Stimulated activated naive B cell treated with anti-CD40 and anti-IgM and Interleukin-4, amounts not matched to agents 10 μg/mL and 1 μg/mL and 100 μg/mL, for 72 hours (primary cell): ENCODE results near the gene PPP1R8.
A peak's percentile ranks its signal among the peaks of the same experiment; 100 is the strongest.

Experiments
- ATAC-seq, 2 donors: fragments of 150-1000 bp; cut with Tn5 transposase; replicated peaks; 2 replicates each; pipeline ENCODE4 v1.10.0; 2021; ENCODE audit warnings: moderate library complexity in 1 of 2
- DNase-seq: peaks from one replicate; pipeline ENCODE4 v3.0.0; 2021
- H3K27ac Mint-ChIP-seq: one replicate; pipeline ENCODE4 v1.8.0; 2022; ENCODE audit warnings: mild to moderate bottlenecking, mixed read lengths
- H3K27me3 Mint-ChIP-seq, 2 donors: one replicate each; pipeline ENCODE4 v1.8.0; 2022; ENCODE audit warnings: mixed read lengths in 2 of 2
- H3K36me3 Mint-ChIP-seq, 2 donors: one replicate each; pipeline ENCODE4 v1.8.0; 2022; ENCODE audit warnings: mixed read lengths in 2 of 2, mild to moderate bottlenecking in 1 of 2
- H3K4me1 Mint-ChIP-seq, 2 donors: one replicate each; pipeline ENCODE4 v1.8.0; 2022; ENCODE audit warnings: mixed read lengths in 2 of 2, mild to moderate bottlenecking in 1 of 2
- H3K4me3 Mint-ChIP-seq, 2 donors: one replicate each; pipeline ENCODE4 v1.8.0; 2022; ENCODE audit warnings: mild to moderate bottlenecking in 2 of 2, mixed read lengths in 2 of 2, moderate library complexity in 1 of 2
- H3K9me3 Mint-ChIP-seq, 2 donors: one replicate each; pipeline ENCODE4 v1.8.0; 2022; ENCODE audit warnings: mixed read lengths in 2 of 2, mild to moderate bottlenecking in 1 of 2

Gene PPP1R8

GRCh38 chr1:27885621-27886352 is 55.2 kb downstream of the PPP1R8 start:
- Mint-ChIP-seq H3K4me1 (peaks cover 58 to 75% of the 10 kb centered on the region in 2 donors), H3K27ac (peak overlapping the region; percentile 97), H3K4me3 (no peak overlapping the region), H3K9me3 (no peaks in the 10 kb centered on the region), H3K27me3 (no peaks in the 10 kb centered on the region), H3K36me3 (peaks cover 64 to 79% of the 10 kb centered on the region in 2 donors)
- DNase-seq: no peak
- ATAC-seq: no peak

GRCh38 chr1:27886353-27886679 is 55.7 kb downstream of the PPP1R8 start:
- ATAC-seq: no peak
- peaks cover 62 to 80% of the 10 kb centered on the region in 2 donors for H3K4me1 Mint-ChIP-seq
- H3K4me3 Mint-ChIP-seq: no peak overlapping the region

GRCh38 chr1:27886744-27887143 is 56.2 kb downstream of the PPP1R8 start:
- no peaks in the 10 kb centered on the region for H3K27me3 Mint-ChIP-seq
- peaks cover 66 to 84% of the 10 kb centered on the region in 2 donors for H3K4me1 Mint-ChIP-seq
- peak overlapping the region in 1 of 2 donors; percentile 53 for H3K4me3 Mint-ChIP-seq
- ATAC-seq (no peak), DNase-seq (no peak)
- H3K36me3 Mint-ChIP-seq: peaks cover 58 to 76% of the 10 kb centered on the region in 2 donors
- H3K27ac Mint-ChIP-seq: peak overlapping the region; percentile 93
- H3K9me3 Mint-ChIP-seq: no peaks in the 10 kb centered on the region

More at GRCh38 chr1:27886353-27886679, 55.7 kb downstream of the PPP1R8 start:
- DNase-seq: no peak
- Mint-ChIP-seq H3K27ac (no peak overlapping the region), H3K27me3 (no peaks in the 10 kb centered on the region), H3K9me3 (no peaks in the 10 kb centered on the region), H3K36me3 (peaks cover 61 to 79% of the 10 kb centered on the region in 2 donors)

- Mint-ChIP-seq H3K4me1 (peaks cover 70 to 87% of the 10 kb centered on the region in 2 donors), H3K27me3 (no peaks in the 10 kb centered on the region), H3K4me3 (peak overlapping the region; percentile 53 to 69), H3K27ac (peak overlapping the region; percentile 93), H3K36me3 (peaks cover 54 to 76% of the 10 kb centered on the region in 2 donors), H3K9me3 (no peaks in the 10 kb centered on the region)
- DNase-seq (peak; percentile 31), ATAC-seq (peak; percentile 24 to 37)
Observed at GRCh38 chr1:27887215-27888021, 56.8 kb downstream of the PPP1R8 start.

GRCh38 chr1:27889506-27889905 is 58.9 kb downstream of the PPP1R8 start:
- peaks cover 53 to 66% of the 10 kb centered on the region in 2 donors for H3K36me3 Mint-ChIP-seq
- H3K27me3 Mint-ChIP-seq: no peaks in the 10 kb centered on the region
- DNase-seq (no peak), ATAC-seq (no peak)
- peaks cover 58 to 77% of the 10 kb centered on the region in 2 donors for H3K4me1 Mint-ChIP-seq
- no peaks in the 10 kb centered on the region for H3K9me3 Mint-ChIP-seq
- peak overlapping the region; percentile 81 for H3K27ac Mint-ChIP-seq
- H3K4me3 Mint-ChIP-seq: no peak overlapping the region

- H3K27ac Mint-ChIP-seq: peak overlapping the region; percentile 94
- H3K9me3 Mint-ChIP-seq: no peaks in the 10 kb centered on the region
- ATAC-seq (peak; percentile 71 to 86), DNase-seq (peak; percentile 72)
- peaks cover 47 to 63% of the 10 kb centered on the region in 2 donors for H3K36me3 Mint-ChIP-seq
- peaks cover 50 to 72% of the 10 kb centered on the region in 2 donors for H3K4me1 Mint-ChIP-seq
- H3K4me3 Mint-ChIP-seq: peak overlapping the region; percentile 60 to 63
- H3K27me3 Mint-ChIP-seq: no peaks in the 10 kb centered on the region
Observed at GRCh38 chr1:27891196-27891889, 60.8 kb downstream of the PPP1R8 start.

GRCh38 chr1:27894521-27894920 is 63.9 kb downstream of the PPP1R8 start:
- no peak for DNase-seq
- ATAC-seq: no peak
- H3K4me3 Mint-ChIP-seq: no peak overlapping the region
- H3K9me3 Mint-ChIP-seq: no peaks in the 10 kb centered on the region
- peaks cover 31 to 50% of the 10 kb centered on the region in 2 donors for H3K4me1 Mint-ChIP-seq
- H3K27ac Mint-ChIP-seq: peak overlapping the region; percentile 84
- peaks cover 34 to 47% of the 10 kb centered on the region in 2 donors for H3K36me3 Mint-ChIP-seq
- H3K27me3 Mint-ChIP-seq: no peaks in the 10 kb centered on the region
